Esophagus muscularis mucosa (tissue), 4 donors: ENCODE data around the gene SERPINF2. TPM values are rescaled to one million over a fixed set of nuclear protein-coding genes. Genes with fewer than 3 reads are reported as not detected.

Experiments
- DNase-seq: peaks from one replicate; pipeline ENCODE4 v3.0.0-alpha.2; 2017; ENCODE audit errors: extremely low spot score
- H3K27ac ChIP-seq, 4 donors: fragments of 200-600 bp; sonication (generic); replicated peaks in 1 of 4; 1 replicate in 3 of 4; 2 replicates in 1 of 4; pipeline ENCODE4 v1.5.1; 2016 to 2019; ENCODE audit warnings: mild to moderate bottlenecking in 1 of 4
- H3K27me3 ChIP-seq, 4 donors: fragments of 200-600 bp; sonication (generic); one replicate each; pipeline versions ENCODE4 v1.5.1 to v1.6.0; 2016 to 2019
- H3K36me3 ChIP-seq, 4 donors: fragments of 200-600 bp; sonication (generic); one replicate each; pipeline ENCODE4 v1.5.1; 2016 to 2019
- H3K4me1 ChIP-seq, 4 donors: fragments of 200-600 bp; sonication (generic); one replicate each; pipeline ENCODE4 v1.5.1; 2016 to 2019
- H3K4me3 ChIP-seq, 4 donors: fragments of 200-600 bp; sonication (generic); 1 replicate in 2 of 4; 2 replicates in 2 of 4; pipeline ENCODE4 v1.5.1; 2016 to 2019; ENCODE audit warnings: mild to moderate bottlenecking in 4 of 4, moderate library complexity in 1 of 4
- H3K9me3 ChIP-seq, 4 donors: fragments of 200-600 bp; sonication (generic); 1 replicate in 3 of 4; 2 replicates in 1 of 4; pipeline ENCODE4 v1.5.1; 2016 to 2019
- EP300 ChIP-seq: sonication (generic); formaldehyde crosslinking; IDR thresholded peaks from one replicate; pipeline ENCODE4 v1.6.1; 2017; ENCODE audit warnings: antibody characterized with exemption
- POLR2A ChIP-seq: fragments of 450-650 bp; IDR thresholded peaks from one replicate; pipeline ENCODE4 v1.6.1; 2017; ENCODE audit warnings: antibody characterized with exemption, moderate library complexity, mild to moderate bottlenecking, low read depth
- POLR2AphosphoS5 ChIP-seq, 2 donors: sonication (generic); formaldehyde crosslinking; IDR thresholded peaks; one replicate each; pipeline ENCODE4 v1.6.1; 2017; ENCODE audit warnings: antibody characterized with exemption in 2 of 2
- WGBS: methylation state at CpG from one replicate; pipeline ENCODE4 v1.1.5; 2018; 5-methylcytosine and 5-hydroxymethylcytosine counted together
- intact Hi-C: fragments of 100-400 bp; cut with DNase I; formaldehyde crosslinking; loops from one replicate; pipeline ENCODE4 v1.15.1; 2023
- total RNA-seq, 4 donors: library from RNA; depleted of rRNA; stranded (reverse); fragments of >200 nt; gene quantifications; one replicate each; pipeline versions ENCODE4 v1.1.0 to v1.2.1, GENCODE V29; 2016
- TF ChIP-seq, protein P1 (sequence below), 3 experiments: fragments of 200-600 bp in 2 of 3; fragments of 450-650 bp in 1 of 3; sonication (generic) in 2 of 3; IDR thresholded peaks; one replicate each; pipeline ENCODE4 v1.5.1; 2017 to 2019; ENCODE audit warnings: antibody characterized with exemption in 3 of 3, mild to moderate bottlenecking in 2 of 3, moderate library complexity in 1 of 3

The SERPINF2 gene
- total RNA-seq, 4 donors from 2014 or later = 2.4 to 7.5 (median 3.4) TPM

DNA sequence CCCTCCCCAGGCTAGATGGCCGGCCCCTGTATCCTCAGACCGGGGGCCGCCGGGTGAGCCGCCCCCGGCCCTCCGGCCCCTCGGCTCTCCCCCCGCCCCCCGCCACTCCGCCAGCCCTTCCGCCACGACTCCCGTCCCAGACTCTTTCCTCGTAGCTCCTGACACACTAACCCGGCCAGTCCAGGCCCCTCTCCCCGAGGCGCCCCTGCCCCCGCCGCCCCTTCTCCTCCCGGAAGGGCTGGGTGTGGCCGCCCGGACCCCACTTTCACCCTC is 26.9 kb upstream of the SERPINF2 start:
- Histone ChIP-seq H3K4me1 (peaks cover 54 to 69% (median 62%) of the 10 kb centered on the region in 4 donors), H3K4me3 (peak overlapping the region; percentile 91 to 100 (median 96)), H3K9me3 (no peaks in the 10 kb centered on the region), H3K27ac (peak overlapping the region; percentile 99 to 100 (median 100)), H3K27me3 (no peaks in the 10 kb centered on the region), H3K36me3 (peaks cover 19 to 41% (median 27%) of the 10 kb centered on the region in 4 donors)
- 0% methylated on average over 6 of the region's 23 CpGs for WGBS
- DNase-seq = no peak
- intact Hi-C loops = loop anchor here (2.0 to 10.0 kb wide), 2 partner anchors 47 to 151 kb away; partner anchors contain the start of gene PITPNA
- TF ChIP-seq EP300 = no peak
- no peak for TF ChIP-seq POLR2A
- TF ChIP-seq, protein P1, sequence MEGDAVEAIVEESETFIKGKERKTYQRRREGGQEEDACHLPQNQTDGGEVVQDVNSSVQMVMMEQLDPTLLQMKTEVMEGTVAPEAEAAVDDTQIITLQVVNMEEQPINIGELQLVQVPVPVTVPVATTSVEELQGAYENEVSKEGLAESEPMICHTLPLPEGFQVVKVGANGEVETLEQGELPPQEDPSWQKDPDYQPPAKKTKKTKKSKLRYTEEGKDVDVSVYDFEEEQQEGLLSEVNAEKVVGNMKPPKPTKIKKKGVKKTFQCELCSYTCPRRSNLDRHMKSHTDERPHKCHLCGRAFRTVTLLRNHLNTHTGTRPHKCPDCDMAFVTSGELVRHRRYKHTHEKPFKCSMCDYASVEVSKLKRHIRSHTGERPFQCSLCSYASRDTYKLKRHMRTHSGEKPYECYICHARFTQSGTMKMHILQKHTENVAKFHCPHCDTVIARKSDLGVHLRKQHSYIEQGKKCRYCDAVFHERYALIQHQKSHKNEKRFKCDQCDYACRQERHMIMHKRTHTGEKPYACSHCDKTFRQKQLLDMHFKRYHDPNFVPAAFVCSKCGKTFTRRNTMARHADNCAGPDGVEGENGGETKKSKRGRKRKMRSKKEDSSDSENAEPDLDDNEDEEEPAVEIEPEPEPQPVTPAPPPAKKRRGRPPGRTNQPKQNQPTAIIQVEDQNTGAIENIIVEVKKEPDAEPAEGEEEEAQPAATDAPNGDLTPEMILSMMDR (IDR thresholded peaks at IDR 0.05) = no peak
- TF ChIP-seq POLR2AphosphoS5 (IDR thresholded peaks at IDR 0.05) = no peak

DNA sequence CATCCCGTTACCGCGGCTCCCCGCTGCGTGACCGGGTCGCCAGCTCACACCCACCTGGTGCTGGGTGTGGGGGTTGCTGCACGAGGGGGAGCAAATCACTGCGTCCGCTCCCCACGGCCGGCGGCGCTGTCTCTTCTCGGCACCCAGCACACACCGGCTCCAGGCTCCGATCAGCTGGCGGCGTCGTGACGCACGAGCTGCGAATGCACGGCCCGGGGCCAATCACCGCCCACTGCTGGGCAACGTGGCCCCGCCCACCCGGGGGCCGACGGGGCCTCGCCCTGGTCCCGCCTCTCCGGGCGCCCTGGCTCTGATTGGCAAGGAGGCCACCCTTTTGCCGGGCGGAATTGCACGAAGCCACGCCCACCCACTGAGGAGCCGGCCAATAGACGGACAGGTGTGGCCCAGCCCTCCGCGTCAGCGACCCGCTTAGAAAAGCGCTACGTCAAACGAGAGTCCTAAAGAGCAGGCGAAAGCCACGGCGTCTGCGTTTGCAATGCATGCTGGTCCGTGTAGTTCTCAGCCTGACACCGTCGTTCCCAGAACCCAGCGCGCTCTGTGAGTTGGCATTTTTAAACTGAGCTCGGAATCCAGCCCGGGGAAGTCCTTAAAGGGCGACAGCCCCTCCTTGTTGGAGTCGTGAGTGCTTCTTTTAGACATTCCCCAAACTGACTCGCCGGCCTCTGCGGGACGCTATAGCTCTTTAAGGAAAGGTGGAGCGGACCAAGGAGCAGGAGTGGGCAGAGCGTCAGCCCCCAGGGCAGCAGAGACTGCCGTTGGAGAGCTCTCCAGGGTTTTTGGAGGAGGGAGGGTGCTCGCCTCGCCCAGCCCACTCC is 26.4 kb upstream of the SERPINF2 start:
- Histone ChIP-seq H3K4me1 (peaks cover 55 to 69% (median 60%) of the 10 kb centered on the region in 4 donors), H3K36me3 (peaks cover 19 to 35% (median 27%) of the 10 kb centered on the region in 4 donors), H3K9me3 (no peaks in the 10 kb centered on the region), H3K27me3 (no peaks in the 10 kb centered on the region), H3K27ac (peak overlapping the region; percentile 99 to 100 (median 100)), H3K4me3 (peak overlapping the region; percentile 91 to 100 (median 96))
- DNase-seq = peak; percentile 100
- 0% methylated on average over 40 of the region's 70 CpGs for WGBS
- peak; percentile 23 for TF ChIP-seq EP300
- TF ChIP-seq POLR2A = peak; percentile 100
- TF ChIP-seq, protein P1 (IDR thresholded peaks at IDR 0.05) = peak in 1 of 3 experiments; percentile 27
- TF ChIP-seq POLR2AphosphoS5 (IDR thresholded peaks at IDR 0.05) = peak; percentile 98 to 100
- intact Hi-C loops = loop anchor here (10.0 kb wide), 1 partner anchor 151 kb away; the partner anchor contains the start of gene PITPNA

DNA sequence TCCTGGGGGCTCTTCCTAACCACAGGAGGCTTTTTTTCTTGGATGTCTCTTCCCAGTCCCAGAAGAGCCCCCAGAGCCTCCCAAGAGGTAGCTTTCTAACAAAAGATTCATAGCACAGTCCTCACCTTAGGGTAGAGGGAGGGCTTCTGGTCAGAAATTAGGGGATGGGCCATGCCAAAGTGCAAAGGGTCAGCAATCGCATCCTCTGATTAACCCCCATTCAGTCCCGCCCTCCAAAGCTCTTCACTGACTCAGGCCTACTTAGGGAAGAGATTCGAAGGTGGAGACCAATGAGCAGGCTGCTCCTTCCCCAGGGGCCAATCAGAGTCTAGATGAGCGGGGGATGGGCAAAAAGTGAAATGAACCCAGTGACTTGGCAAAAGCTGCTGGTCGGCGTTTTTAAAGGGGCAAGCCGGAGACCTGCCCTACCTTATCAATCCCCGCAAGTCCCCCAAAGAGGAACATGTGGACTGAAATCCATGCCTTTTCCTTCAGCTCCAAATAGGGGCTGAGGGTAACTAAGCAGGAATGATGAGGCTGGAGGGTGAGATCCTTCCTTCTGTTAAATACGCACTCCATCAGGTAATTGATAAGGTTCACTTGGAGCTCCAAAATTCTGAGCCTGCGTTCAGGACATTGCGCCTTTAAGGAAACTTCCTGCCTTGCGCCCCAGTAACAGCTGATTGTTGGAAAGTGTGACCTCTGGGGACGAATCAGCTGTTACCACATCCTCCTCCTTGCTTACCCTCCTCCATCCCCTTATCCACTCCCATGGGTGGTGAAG is 25.6 kb upstream of the SERPINF2 start:
- intact Hi-C loops = loop anchor here (10.0 kb wide), 1 partner anchor 152 kb away; the partner anchor contains the start of gene PITPNA
- peaks cover 47 to 62% (median 54%) of the 10 kb centered on the region in 4 donors for H3K4me1 ChIP-seq
- DNase-seq = peak; percentile 99

DNA sequence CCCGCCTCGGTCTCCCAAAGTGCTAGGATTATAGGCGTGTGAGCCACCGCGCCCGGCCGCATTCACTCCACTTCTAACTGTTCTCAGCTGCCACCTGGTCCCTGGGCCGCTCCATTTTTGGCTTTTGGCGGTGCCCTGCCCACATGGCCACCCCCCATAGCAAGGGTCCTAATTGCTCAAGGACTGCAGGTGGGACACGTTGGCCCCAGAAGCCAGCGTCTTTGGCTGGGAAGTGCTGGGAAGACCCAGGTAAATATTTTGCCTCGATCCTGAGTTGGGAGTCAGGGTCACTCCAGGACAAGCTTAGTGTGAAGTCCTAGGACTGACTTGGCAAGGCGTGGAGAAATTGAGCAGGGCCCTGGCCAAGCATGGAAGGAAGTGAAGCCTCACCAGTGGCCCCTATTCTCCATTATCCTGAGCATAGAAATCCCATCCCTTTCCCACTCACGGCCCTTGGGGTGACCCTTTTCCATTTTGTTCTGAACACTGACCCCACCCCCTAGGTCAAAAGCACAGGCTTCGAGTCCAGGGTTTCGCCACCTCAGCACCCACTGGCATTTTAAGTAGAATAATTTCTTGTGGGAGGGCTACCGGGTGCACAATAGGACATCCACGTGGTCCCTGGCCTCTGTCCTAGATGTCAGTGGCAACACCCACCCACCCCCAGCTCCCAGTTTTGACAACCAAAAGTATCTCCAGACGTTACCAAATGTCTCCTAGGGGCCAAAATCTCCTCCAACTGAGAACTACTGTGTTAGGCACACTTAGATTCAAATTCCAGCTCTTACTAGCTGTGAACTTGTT is 24.1 kb upstream of the SERPINF2 start:
- H3K4me1 ChIP-seq = peaks cover 40 to 57% (median 45%) of the 10 kb centered on the region in 4 donors
- whole genome bisulfite sequencing = 77% methylated on average over 17 of the region's 19 CpGs
- DNase-seq = no peak

More for the DNA sequence above, 25.6 kb upstream of the SERPINF2 start:
- Histone ChIP-seq H3K27ac (peak overlapping the region; percentile 99 to 100 (median 100)), H3K36me3 (peaks cover 14 to 27% (median 22%) of the 10 kb centered on the region in 4 donors), H3K4me3 (peak overlapping the region; percentile 71 to 97 (median 82)), H3K27me3 (no peaks in the 10 kb centered on the region), H3K9me3 (no peaks in the 10 kb centered on the region)
- TF ChIP-seq POLR2A (peak; percentile 10), POLR2AphosphoS5 (IDR thresholded peaks at IDR 0.05) (peak; percentile 77 to 91)
- TF ChIP-seq, protein P1 (IDR thresholded peaks at IDR 0.05) = no peak
- under 1% methylated on average over 9 of the region's 13 CpGs for WGBS

More for the DNA sequence above, 24.1 kb upstream of the SERPINF2 start:
- H3K9me3 ChIP-seq = no peaks in the 10 kb centered on the region
- peaks cover 0 to 13% (median 7%) of the 10 kb centered on the region in 4 donors for H3K36me3 ChIP-seq
- no peak overlapping the region for H3K4me3 ChIP-seq
- peak overlapping the region; percentile 99 to 100 (median 100) for H3K27ac ChIP-seq
- intact Hi-C loops = loop anchor here (10.0 kb wide), 1 partner anchor 154 kb away; the partner anchor contains the start of gene PITPNA
- no peaks in the 10 kb centered on the region for H3K27me3 ChIP-seq
- TF ChIP-seq POLR2A = no peak
- TF ChIP-seq, protein P1 (IDR thresholded peaks at IDR 0.05) = no peak
- no peak for TF ChIP-seq POLR2AphosphoS5 (IDR thresholded peaks at IDR 0.05)
- no peak for TF ChIP-seq EP300
